H9 (cell line): ENCODE results near the gene GNPTAB. TPM values are rescaled to one million over a fixed set of nuclear protein-coding genes. Genes with fewer than 3 reads are reported as not detected.
A peak's percentile ranks its signal among the peaks of the same experiment; 100 is the strongest.

ENCODE experiments used
- DNase-seq: peaks from one replicate; pipeline ENCODE4 v3.0.0-alpha.2; 2017
- H2AFZ ChIP-seq: one replicate; pipeline ENCODE4 v1.6.1; 2013; ENCODE audit warnings: mild to moderate bottlenecking, low read length, control low read depth, moderate library complexity
- H2AK5ac ChIP-seq: 2 replicates; pipeline ENCODE4 v1.6.1; 2013; ENCODE audit warnings: low read length, control low read depth, mixed read lengths; ENCODE audit not compliant: insufficient read length
- H2BK120ac ChIP-seq: one replicate; pipeline ENCODE4 v1.6.1; 2013; ENCODE audit warnings: low read depth, mild to moderate bottlenecking, low read length, control low read depth, inconsistent platforms; ENCODE audit not compliant: poor library complexity, severe bottlenecking
- H2BK12ac ChIP-seq: 2 replicates; pipeline ENCODE4 v1.6.1; 2013; ENCODE audit warnings: low read length, control low read depth, mixed read lengths, low read depth; ENCODE audit not compliant: insufficient read length
- H2BK15ac ChIP-seq: 2 replicates; pipeline ENCODE4 v1.6.1; 2013; ENCODE audit warnings: low read depth, low read length, control low read depth
- H2BK20ac ChIP-seq: one replicate; pipeline ENCODE4 v1.6.1; 2013; ENCODE audit warnings: low read depth, mild to moderate bottlenecking, low read length, control low read depth, inconsistent platforms; ENCODE audit not compliant: poor library complexity, severe bottlenecking
- H2BK5ac ChIP-seq: 2 replicates; pipeline ENCODE4 v1.6.1; 2013; ENCODE audit warnings: low read length, control low read depth, mixed read lengths; ENCODE audit not compliant: insufficient read length
- H3K14ac ChIP-seq: 2 replicates; pipeline ENCODE4 v1.6.1; 2013; ENCODE audit warnings: low read length, control low read depth; ENCODE audit not compliant: insufficient read depth
- H3K18ac ChIP-seq: 2 replicates; pipeline ENCODE4 v1.6.1; 2013; ENCODE audit warnings: low read depth, mild to moderate bottlenecking, mixed read lengths, low read length, control low read depth; ENCODE audit not compliant: insufficient read length
- H3K23ac ChIP-seq: 2 replicates; pipeline ENCODE4 v1.6.1; 2013; ENCODE audit warnings: low read length, control low read depth, mixed read lengths, low read depth; ENCODE audit not compliant: insufficient read length
- H3K23me2 ChIP-seq: 2 replicates; pipeline ENCODE4 v1.6.1; 2013; ENCODE audit warnings: low read depth, mild to moderate bottlenecking, mixed read lengths, low read length, control low read depth; ENCODE audit not compliant: insufficient read length, poor library complexity, severe bottlenecking
- H3K27ac ChIP-seq: 2 replicates; pipeline ENCODE4 v1.5.1; 2013; ENCODE audit warnings: low read length, control low read depth, mixed read lengths, low read depth; ENCODE audit not compliant: insufficient read length
- H3K27me3 ChIP-seq: 2 replicates; pipeline ENCODE4 v1.6.1; 2013; ENCODE audit warnings: low read length, control low read depth, inconsistent platforms; ENCODE audit not compliant: insufficient read depth
- H3K4ac ChIP-seq: 2 replicates; pipeline ENCODE4 v1.6.1; 2013; ENCODE audit warnings: low read depth, mild to moderate bottlenecking, control low read depth, inconsistent platforms, low read length, moderate library complexity
- H3K4me1 ChIP-seq: 2 replicates; pipeline ENCODE4 v1.6.1; 2013; ENCODE audit warnings: low read length, control low read depth, inconsistent platforms; ENCODE audit not compliant: insufficient read depth
- H3K4me2 ChIP-seq: 2 replicates; pipeline ENCODE4 v1.6.1; 2013; ENCODE audit warnings: low read length, control low read depth, mixed read lengths; ENCODE audit not compliant: insufficient read length, insufficient read depth
- H3K56ac ChIP-seq: 2 replicates; pipeline ENCODE4 v1.6.1; 2013; ENCODE audit warnings: low read depth, mild to moderate bottlenecking, mixed read lengths, low read length, control low read depth; ENCODE audit not compliant: insufficient read length
- H3K79me1 ChIP-seq: 2 replicates; pipeline ENCODE4 v1.6.1; 2013; ENCODE audit warnings: low read depth, mild to moderate bottlenecking, moderate library complexity, low read length, control low read depth, inconsistent platforms; ENCODE audit not compliant: insufficient read depth, poor library complexity, severe bottlenecking
- H3K79me2 ChIP-seq: 2 replicates; pipeline ENCODE4 v1.6.1; 2013; ENCODE audit warnings: low read length, control low read depth, inconsistent platforms; ENCODE audit not compliant: insufficient read depth
- H3K9ac ChIP-seq: 2 replicates; pipeline ENCODE4 v1.6.1; 2013; ENCODE audit warnings: low read length, control low read depth, mixed read lengths; ENCODE audit not compliant: insufficient read length; ENCODE audit errors: extremely low read depth
- H3K9me3 ChIP-seq: one replicate; pipeline ENCODE4 v1.6.1; 2013; ENCODE audit warnings: low read depth, low read length, inconsistent platforms; ENCODE audit not compliant: control insufficient read depth
- H3T11ph ChIP-seq: one replicate; pipeline ENCODE4 v1.6.1; 2013; ENCODE audit warnings: mild to moderate bottlenecking, low read length, control low read depth, inconsistent platforms
- H4K20me1 ChIP-seq: one replicate; pipeline ENCODE4 v1.6.1; 2013; ENCODE audit not compliant: control insufficient read depth, insufficient read length, insufficient read depth
- H4K5ac ChIP-seq: 2 replicates; pipeline ENCODE4 v1.6.1; 2013; ENCODE audit warnings: low read depth, mild to moderate bottlenecking, mixed read lengths, low read length, control low read depth; ENCODE audit not compliant: insufficient read length
- H4K8ac ChIP-seq: replicated peaks from 2 replicates; pipeline ENCODE4 v1.6.1; 2013; ENCODE audit warnings: low read length, control low read depth, mixed read lengths, low read depth; ENCODE audit not compliant: insufficient read length
- H4K91ac ChIP-seq: 2 replicates; pipeline ENCODE4 v1.6.1; 2013; ENCODE audit warnings: low read depth, mild to moderate bottlenecking, moderate library complexity, mixed read lengths, low read length, control low read depth; ENCODE audit not compliant: insufficient read length
- H3K27ac Mint-ChIP-seq, 3 experiments: 2 replicates in 2 of 3; 3 replicates in 1 of 3; pipeline ENCODE4 v1.8.0; 2020 to 2021; ENCODE audit warnings: mixed read lengths in 3 of 3, mild to moderate bottlenecking in 1 of 3, moderate library complexity in 1 of 3
- H3K27me3 Mint-ChIP-seq: 2 replicates; pipeline ENCODE4 v1.8.0; 2021; ENCODE audit warnings: low read depth, mild to moderate bottlenecking, moderate library complexity, mixed read lengths
- H3K36me3 Mint-ChIP-seq, 3 experiments: 2 replicates in 2 of 3; 3 replicates in 1 of 3; pipeline ENCODE4 v1.8.0; 2020 to 2021; ENCODE audit warnings: low read depth in 3 of 3, mixed read lengths in 3 of 3; ENCODE audit not compliant: insufficient read depth in 1 of 3
- H3K4me1 Mint-ChIP-seq, 2 experiments: 2 replicates each; pipeline ENCODE4 v1.8.0; 2020; ENCODE audit warnings: mixed read lengths in 2 of 2
- H3K4me3 Mint-ChIP-seq, 2 experiments: 2 replicates in 1 of 2; 3 replicates in 1 of 2; pipeline ENCODE4 v1.8.0; 2020 to 2021; ENCODE audit warnings: mild to moderate bottlenecking in 2 of 2, mixed read lengths in 2 of 2, moderate library complexity in 1 of 2
- H3K9me3 Mint-ChIP-seq, 2 experiments: 2 replicates in 1 of 2; 3 replicates in 1 of 2; pipeline ENCODE4 v1.8.0; 2020; ENCODE audit warnings: mild to moderate bottlenecking in 2 of 2, mixed read lengths in 2 of 2, moderate library complexity in 1 of 2
- CTCF ChIP-seq: fragments of 200-600 bp; sonication (generic); conservative IDR thresholded peaks from 3 replicates; pipeline ENCODE4 v1.8.0; 2021; ENCODE audit warnings: antibody characterized with exemption, mild to moderate bottlenecking
- WGBS: extraction: QIAGEN DNeasy Blood & Tissue Kit; methylation state at CpG from one replicate; pipeline ENCODE4 v1.1.7; 2013; ENCODE audit warnings: missing lambda C conversion rate, low lambda C conversion rate, mixed read lengths; ENCODE audit not compliant: insufficient read length; ENCODE audit errors: extremely low coverage; 5-methylcytosine and 5-hydroxymethylcytosine counted together
- total RNA-seq: library from RNA; stranded (reverse); gene quantifications from 2 replicates; pipeline ENCODE4 v1.2.1, GENCODE V29; 2021

GNPTAB gene
- total RNA-seq, 1 experiment from 2014 or later = 44.3 TPM

- H2BK15ac ChIP-seq = no peak within 1 kb of the TSS
Measured at GRCh38 chr12:101738920-101739665, 91.7 kb downstream of the GNPTAB start, which contains the start of gene SYCP3. Gene SYCP3, minus strand, starts transcription at chr12:101739462. Its CDS starts 1,527 bp downstream, at chr12:101737935.

More at GRCh38 chr12:101738920-101739665, 91.7 kb downstream of the GNPTAB start, which contains the start of gene SYCP3:
- no peak within 1 kb of the TSS for H3T11ph ChIP-seq
- no peaks in the 10 kb centered on the region for H3K79me2 ChIP-seq
- no peak within 1 kb of the TSS for H2AFZ ChIP-seq
- H3K23ac ChIP-seq = no peak within 1 kb of the TSS
- no peak within 1 kb of the TSS for H2BK120ac ChIP-seq
- H4K5ac ChIP-seq = no peak within 1 kb of the TSS
- no peaks in the 10 kb centered on the region for H3K9me3 ChIP-seq
- H4K8ac ChIP-seq = no peak within 1 kb of the TSS
- no peak within 1 kb of the TSS for H2BK20ac ChIP-seq
- H2BK12ac ChIP-seq = no peak within 1 kb of the TSS
- H3K56ac ChIP-seq = no peak within 1 kb of the TSS
- TF ChIP-seq CTCF = no peak
- DNase-seq = peak; percentile 54
- Mint-ChIP-seq H3K4me1 (no peaks in the 10 kb centered on the region), H3K4me3 (no peak within 1 kb of the TSS), H3K27me3 (no peaks in the 10 kb centered on the region), H3K9me3 (no peaks in the 10 kb centered on the region), H3K36me3 (peaks cover 0 to 11% (median 9%) of the 10 kb centered on the region in 3 experiments; a peak in 5 of 7 replicates), H3K27ac (no peak within 1 kb of the TSS; a peak in 1 of 7 replicates)
- no peaks in the 10 kb centered on the region for H4K20me1 ChIP-seq
- WGBS = no CpG with 5 or more reads among the region's 57 CpGs
- H3K79me1 ChIP-seq = no peaks in the 10 kb centered on the region
- no peak within 1 kb of the TSS for H2BK5ac ChIP-seq
- H3K27me3 ChIP-seq = no peaks in the 10 kb centered on the region
- no peaks in the 10 kb centered on the region for H3K23me2 ChIP-seq
- no peak within 1 kb of the TSS for H3K14ac ChIP-seq
- no peaks in the 10 kb centered on the region for H3K4me1 ChIP-seq
- H3K18ac ChIP-seq = no peak within 1 kb of the TSS
- no peak within 1 kb of the TSS for H2AK5ac ChIP-seq
- no peak within 1 kb of the TSS for H3K4me2 ChIP-seq
- H3K9ac ChIP-seq = no peak within 1 kb of the TSS
- no peak within 1 kb of the TSS for H3K4ac ChIP-seq
- H4K91ac ChIP-seq = no peak within 1 kb of the TSS
- no peak within 1 kb of the TSS for H3K27ac ChIP-seq
